K562 (cell line): Measurements from ENCODE around the gene GABARAP. TPM values are rescaled to one million over a fixed set of nuclear protein-coding genes. Genes with fewer than 3 reads are reported as not detected.

Source experiments
- CCNT2 ChIP-seq: IDR thresholded peaks from 2 replicates; pipeline ENCODE4 v1.6.1; 2011; ENCODE audit warnings: borderline replicate concordance, low read depth, mild to moderate bottlenecking, moderate library complexity, mixed read lengths, low read length; ENCODE audit not compliant: insufficient read length; ENCODE audit errors: extremely low read depth
- CSDE1 ChIP-seq, 2 experiments: fragments of 450-650 bp; IDR thresholded peaks; 2 replicates each; pipeline ENCODE4 v1.6.1; 2016; ENCODE audit warnings: mild to moderate bottlenecking in 1 of 2
- E2F6 ChIP-seq, 2 experiments: IDR thresholded peaks; 2 replicates each; pipeline ENCODE4 v1.6.1; 2011; ENCODE audit warnings: borderline replicate concordance in 1 of 2, control low read depth in 1 of 2, low read depth in 1 of 2, low read length in 1 of 2, mild to moderate bottlenecking in 1 of 2, mixed read lengths in 1 of 2, moderate library complexity in 1 of 2; ENCODE audit not compliant: insufficient read depth in 1 of 2, insufficient read length in 1 of 2, poor library complexity in 1 of 2, severe bottlenecking in 1 of 2; ENCODE audit errors: extremely low read depth in 1 of 2
- JUNB ChIP-seq: fragments of 450-650 bp; formaldehyde crosslinking; conservative IDR thresholded peaks from 2 replicates; pipeline ENCODE4 v1.4.0; 2020; ENCODE audit warnings: mild to moderate bottlenecking
- KDM4B ChIP-seq, 2 experiments: fragments of 450-650 bp in 1 of 2; sonication (generic) in 1 of 2; IDR thresholded peaks; 2 replicates each; pipeline ENCODE4 v1.6.1; 2016 to 2017; ENCODE audit warnings: borderline replicate concordance in 2 of 2, antibody characterized with exemption in 1 of 2, low read depth in 1 of 2, mild to moderate bottlenecking in 1 of 2
- MED1 ChIP-seq: sonication (generic); formaldehyde crosslinking; IDR thresholded peaks from 2 replicates; pipeline ENCODE4 v1.8.1; 2023; ENCODE audit warnings: missing genetic modification reagents, borderline replicate concordance
- PHF8 ChIP-seq: fragments of 200-600 bp; sonication (generic); IDR thresholded peaks from 2 replicates; pipeline ENCODE4 v1.6.1; 2012; ENCODE audit warnings: mixed run types, mild to moderate bottlenecking, inconsistent platforms, low read length, moderate library complexity, borderline replicate concordance
- RBM22 ChIP-seq: fragments of 200-400 bp; formaldehyde crosslinking; IDR thresholded peaks from 2 replicates; pipeline ENCODE4 v1.6.1; 2018; ENCODE audit warnings: low read length, low read depth; ENCODE audit not compliant: poor library complexity, severe bottlenecking
- SMC3 ChIP-seq: conservative IDR thresholded peaks from 2 replicates; pipeline ENCODE4 v1.6.1; 2011; ENCODE audit warnings: low read depth, low read length, improper control_type of control experiment; ENCODE audit not compliant: insufficient read depth
- TSHZ1 ChIP-seq: fragments of 250-450 bp; sonication (Bioruptor Pico); IDR thresholded peaks from 2 replicates; pipeline ENCODE4 v1.4.0; 2020; ENCODE audit warnings: mild to moderate bottlenecking, moderate library complexity
- VEZF1 ChIP-seq: fragments of 200-800 bp; sonication (Bioruptor generic); IDR thresholded peaks from 2 replicates; pipeline ENCODE4 v1.6.1; 2017; ENCODE audit warnings: missing genetic modification characterization, missing compliant biosample characterization
- ZBTB11 ChIP-seq, 3 experiments: fragments of 200-800 bp in 1 of 3; fragments of 250-450 bp in 1 of 3; fragments of 450-650 bp in 1 of 3; sonication (Bioruptor Pico) in 1 of 3; sonication (Bioruptor generic) in 1 of 3; formaldehyde crosslinking in 1 of 3; IDR thresholded peaks; 2 replicates each; pipeline versions ENCODE4 v1.6.1 to v1.8.0; 2016 to 2022; ENCODE audit warnings: mild to moderate bottlenecking in 2 of 3, missing genetic modification characterization in 2 of 3, missing compliant biosample characterization in 1 of 3, moderate library complexity in 1 of 3
- ZKSCAN3 ChIP-seq: fragments of 250-450 bp; sonication (Bioruptor Pico); IDR thresholded peaks from 2 replicates; pipeline ENCODE4 v1.4.0; 2020
- ZNF212 ChIP-seq: fragments of 450-650 bp; formaldehyde crosslinking; IDR thresholded peaks from 2 replicates; pipeline ENCODE4 v1.4.0; 2020; ENCODE audit warnings: mild to moderate bottlenecking
- ZNF436 ChIP-seq: fragments of 250-450, 450-650 bp; sonication (Bioruptor Pico); formaldehyde crosslinking; IDR thresholded peaks from 2 replicates; pipeline ENCODE4 v1.7.0; 2020; ENCODE audit warnings: mild to moderate bottlenecking
- ZNF77 ChIP-seq: fragments of 250-450 bp; sonication (Bioruptor Pico); IDR thresholded peaks from 2 replicates; pipeline ENCODE4 v1.5.0; 2020
- polyA plus RNA-seq, 8 experiments: library from polyadenylated mRNA; depleted of rRNA in 4 of 8; stranded (reverse) in 5 of 8; unstranded in 3 of 8; fragments of >200 nt; fragmentation: Nextera tagmentation in 2 of 8; fragmentation: Illumina TruSeq in 1 of 8; extraction: Ambion mirVana in 2 of 8; extraction: Trizol in 1 of 8; gene quantifications; 2 replicates each; pipeline versions ENCODE4 v1.2.1 to v1.2.3, GENCODE V29; 2011 to 2014; ENCODE audit warnings: inconsistent platforms in 1 of 8, missing spikeins in 1 of 8
- total RNA-seq, 7 experiments: library from RNA; depleted of rRNA in 6 of 7; stranded (reverse); fragments of >200 nt in 6 of 7; fragmentation: Illumina TruSeq in 2 of 7; extraction: Trizol in 2 of 7; gene quantifications; 2 replicates each; pipeline versions ENCODE4 v1.2.1 to v1.2.3, GENCODE V29; 2011 to 2021; ENCODE audit warnings: low replicate concordance in 1 of 7

Gene GABARAP
- total and polyA plus RNA-seq, 9 of the 15 experiments (the other 6 are each of a cell fraction or from before 2014, with no cell fraction given): 47.5 to 373 (median 152) TPM

GRCh38 chr17:7251661-7252175, 9.5 kb upstream of the GABARAP start, which contains the start of gene CTDNEP1 (continued):
- TF ChIP-seq ZBTB11 (CRISPR knock-in tag; IDR thresholded peaks at IDR 0.05) (peak in 2 of 3 experiments; percentile 74 to 91; a peak in 4 of 6 replicates), KDM4B (IDR thresholded peaks at IDR 0.05; ENCODE audit: borderline replicate concordance in 2 of 2, low read depth in 1 of 2) (peak in 1 of 2 experiments; percentile 71; a peak in 1 of 4 replicates), ZNF77 (CRISPR knock-in tag) (no peak), ZKSCAN3 (CRISPR knock-in tag) (no peak), RBM22 (no peak), JUNB (CRISPR knock-in tag) (no peak), ZNF436 (CRISPR knock-in tag) (no peak), PHF8 (peak; percentile 40; the same call in 1 of the 2 replicates), ZNF212 (CRISPR knock-in tag) (no peak), MED1 (CRISPR knock-in tag) (no peak), VEZF1 (peak; percentile 81; the same call in 1 of the 2 replicates), CCNT2 (peak; percentile 3), TSHZ1 (CRISPR knock-in tag) (no peak), E2F6 (IDR thresholded peaks at IDR 0.05; ENCODE audit: borderline replicate concordance in 1 of 2, extremely low read depth in 1 of 2, insufficient read depth in 1 of 2, insufficient read length in 1 of 2, low read depth in 1 of 2, low read length in 1 of 2, poor library complexity in 1 of 2, severe bottlenecking in 1 of 2) (no peak), SMC3 (no peak), CSDE1 (IDR thresholded peaks at IDR 0.05) (no peak)
